A549 (cell line): ENCODE measurements around the gene SERPINF2. TPM values are rescaled to one million over a fixed set of nuclear protein-coding genes. Genes with fewer than 3 reads are reported as not detected.
"Not testable (repeated sequence)": the region's sequence is repeated elsewhere in the genome, so short reads cannot be mapped to it uniquely, and the experiment has no call there.

ENCODE experiments used
- ATAC-seq, 2 experiments: fragments of 200-7000 bp in 1 of 2; fragments of >200 bp in 1 of 2; cut with Nextera tagmentation in 1 of 2; cut with Tn5 transposase in 1 of 2; 3 replicates each; pipeline versions ENCODE4 v1.8.0 to v1.9.1; 2018 to 2020; ENCODE audit warnings: mild to moderate bottlenecking in 1 of 2, moderate library complexity in 1 of 2
- CTCF ChIA-PET: fragments of 300-600 bp; sonication (Branson Sonifier 250); formaldehyde crosslinking; extraction: SDS; loops from one replicate; lab custom pipeline; 2021; ENCODE audit warnings: antibody characterized with exemption, inconsistent platforms; lab: Yijun Ruan, JAX
- POLR2A ChIA-PET: fragments of 350-600 bp; formaldehyde crosslinking; extraction: SDS; loops from one replicate; lab custom pipeline; 2021; ENCODE audit warnings: antibody characterized with exemption, inconsistent platforms; lab: Yijun Ruan, JAX
- DNase-seq, 2 experiments: peaks; one replicate each; pipeline versions ENCODE4 v3.0.0 to v3.0.0-alpha.2; 2011 to 2016; ENCODE audit warnings: low read depth in 1 of 2, low spot score in 1 of 2
- FAIRE-seq: peaks from 2 replicates; lab custom pipeline; 2011; peaks lifted over from hg19 to GRCh38; lab: Jason Lieb, UNC
- H3K27ac ChIP-seq, 2 experiments: fragments of >200 bp; sonication (Bioruptor Twin); formaldehyde crosslinking; 3 replicates each; pipeline ENCODE4 v1.5.1; 2016 to 2017
- H3K4me1 ChIP-seq: fragments of >200 bp; sonication (Bioruptor Twin); formaldehyde crosslinking; 3 replicates; pipeline ENCODE4 v1.6.1; 2016
- H3K4me2 ChIP-seq: fragments of >200 bp; sonication (Bioruptor Twin); formaldehyde crosslinking; 3 replicates; pipeline ENCODE4 v1.6.1; 2016
- H3K4me3 ChIP-seq: fragments of >200 bp; sonication (Bioruptor Twin); formaldehyde crosslinking; 3 replicates; pipeline ENCODE4 v1.5.1; 2016
- H3K9me3 ChIP-seq: fragments of >200 bp; sonication (Bioruptor Twin); formaldehyde crosslinking; 3 replicates; pipeline ENCODE4 v1.6.1; 2016
- CHD4 ChIP-seq: fragments of 200-600 bp; sonication (generic); IDR thresholded peaks from 2 replicates; pipeline ENCODE4 v1.6.1; 2016; ENCODE audit warnings: antibody characterized with exemption, mild to moderate bottlenecking, borderline replicate concordance
- E2F6 ChIP-seq: IDR thresholded peaks from 2 replicates; pipeline ENCODE4 v1.6.1; 2012; ENCODE audit warnings: low read depth, borderline replicate concordance
- ELK1 ChIP-seq: fragments of 150-350 bp; IDR thresholded peaks from 2 replicates; pipeline ENCODE4 v1.6.1; 2014; ENCODE audit warnings: low read depth, mild to moderate bottlenecking, low read length
- HES2 ChIP-seq: fragments of >200 bp; sonication (Bioruptor Twin); formaldehyde crosslinking; IDR thresholded peaks from 2 replicates; pipeline ENCODE4 v1.6.1; 2016
- HOXB13 ChIP-seq: fragments of 250-450 bp; sonication (Bioruptor Pico); IDR thresholded peaks from 2 replicates; pipeline ENCODE4 v1.5.0; 2020; ENCODE audit warnings: low read depth, mild to moderate bottlenecking, moderate library complexity
- HOXB5 ChIP-seq: fragments of 250-450 bp; sonication (Bioruptor Pico); IDR thresholded peaks from 2 replicates; pipeline ENCODE4 v1.5.0; 2020; ENCODE audit warnings: mild to moderate bottlenecking, moderate library complexity
- KDM1A ChIP-seq: fragments of 200-600 bp; sonication (generic); IDR thresholded peaks from 2 replicates; pipeline ENCODE4 v1.6.1; 2016; ENCODE audit warnings: low read depth, mild to moderate bottlenecking
- MAFK ChIP-seq: fragments of 450-650 bp; IDR thresholded peaks from 2 replicates; pipeline ENCODE4 v1.6.1; 2014; ENCODE audit not compliant: partially characterized antibody
- MAX ChIP-seq: IDR thresholded peaks from 2 replicates; pipeline ENCODE4 v1.6.1; 2012
- PHF8 ChIP-seq: fragments of 200-600 bp; sonication (generic); IDR thresholded peaks from 2 replicates; pipeline ENCODE4 v1.6.1; 2016; ENCODE audit warnings: low read depth, mild to moderate bottlenecking, antibody characterized with exemption, moderate library complexity, borderline replicate concordance
- RARB ChIP-seq: fragments of 250-450 bp; sonication (Bioruptor Pico); IDR thresholded peaks from 2 replicates; pipeline ENCODE4 v1.8.0; 2021; ENCODE audit warnings: mild to moderate bottlenecking, moderate library complexity
- SMC3 ChIP-seq: fragments of >200 bp; sonication (Bioruptor Twin); formaldehyde crosslinking; IDR thresholded peaks from 3 replicates; pipeline ENCODE4 v1.6.1; 2018; ENCODE audit warnings: inconsistent platforms
- TFCP2L1 ChIP-seq: fragments of 250-450 bp; sonication (Bioruptor Pico); IDR thresholded peaks from 2 replicates; pipeline ENCODE4 v1.5.0; 2021; ENCODE audit warnings: mild to moderate bottlenecking
- ZNF302 ChIP-seq: fragments of 250-450 bp; sonication (Bioruptor Pico); IDR thresholded peaks from 2 replicates; pipeline ENCODE4 v1.9.0; 2021; ENCODE audit warnings: inconsistent platforms, mild to moderate bottlenecking, moderate library complexity
- WGBS: methylation state at CpG from one replicate; pipeline ENCODE4 v1.1.6; 2017; ENCODE audit errors: missing lambda C conversion rate; 5-methylcytosine and 5-hydroxymethylcytosine counted together
- polyA plus RNA-seq, 4 experiments: library from polyadenylated mRNA; depleted of rRNA in 3 of 4; stranded (reverse); fragments of >200 nt; fragmentation: RNase III in 1 of 4; extraction: RNeasy Plus Mini Kit Qiagen cat#74134 plus additional on column Dnase treatment in 1 of 4; gene quantifications; 2 replicates in 3 of 4; 3 replicates in 1 of 4; pipeline ENCODE4 v1.2.3, GENCODE V29; 2011 to 2017

The SERPINF2 gene
- polyA plus RNA-seq, 2 of the 4 experiments (the other 2 are of a cell fraction), result 2.1 to 2.9 TPM

GRCh38 chr17:1769822-1770477 is 27.3 kb downstream of the SERPINF2 start:
- peak; percentile 61 to 78 for DNase-seq
- Histone ChIP-seq H3K4me1 (peaks cover 11% of the 10 kb centered on the region), H3K4me2 (peak overlapping the region; percentile 59), H3K9me3 (no peaks in the 10 kb centered on the region), H3K4me3 (no peak overlapping the region), H3K27ac (peak overlapping the region; percentile 60 to 83)
- 0 out of 2 replicates have a peak, but pooled peaks have one; percentile 40 for TF ChIP-seq RARB (CRISPR knock-in tag)
- no peak for TF ChIP-seq HES2
- TF ChIP-seq ZNF302, result no peak
- no peak for TF ChIP-seq MAFK
- TF ChIP-seq ELK1, result no peak
- 0 out of 2 replicates have a peak, but pooled peaks have one; percentile 16 for TF ChIP-seq HOXB13 (CRISPR knock-in tag)
- no peak for TF ChIP-seq SMC3
- no peak for TF ChIP-seq CHD4
- TF ChIP-seq HOXB5 (CRISPR knock-in tag), result no peak
- TF ChIP-seq MAX, result peak; percentile 22; the same call in 1 of the 2 replicates
- TF ChIP-seq KDM1A, result no peak
- peak; percentile 44; the same call in 1 of the 2 replicates for TF ChIP-seq E2F6
- TF ChIP-seq PHF8, result no peak
- CTCF ChIA-PET, result interaction anchor here (0.7 to 28.6 kb wide), 12 partner anchors 8 to 96 kb away, joined by 3 to 591 read pairs (median 4); partner anchors contain the start of genes SERPINF1 and WDR81
- POLR2A ChIA-PET, result interaction anchor here (0.5 to 1.3 kb wide), 6 partner anchors 9 to 142 kb away, joined by 3 to 10 read pairs (median 6); partner anchors contain the start of gene SLC43A2
- ATAC-seq, result peak; percentile 79
- no peak for FAIRE-seq
- 21% methylated on average over 21 of the region's 21 CpGs for WGBS

- ATAC-seq (peak in 1 of 2 experiments; percentile 17; a peak in 3 of 6 replicates), DNase-seq (peak in 1 of 2 experiments; percentile 53)
- H3K4me2 ChIP-seq, H3K27ac ChIP-seq, H3K9me3 ChIP-seq, FAIRE-seq, H3K4me3 ChIP-seq: not testable (repeated sequence)
- H3K4me1 ChIP-seq, result peaks cover 11% of the 10 kb centered on the region
- 92% methylated on average over 12 of the region's 12 CpGs for whole genome bisulfite sequencing
- ChIA-PET CTCF (interaction anchor here (0.7 to 28.6 kb wide), 10 partner anchors 10 to 199 kb away, joined by 3 to 591 read pairs (median 6); partner anchors contain the start of genes SERPINF1 and WDR81), POLR2A (interaction anchor here (2.1 kb wide), 1 partner anchor 56 kb away, joined by 10 read pairs; no protein-coding TSS in a partner anchor)
Measured at GRCh38 chr17:1773000-1773695, 30.5 kb downstream of the SERPINF2 start.

- H3K4me3 ChIP-seq, result no peak overlapping the region
- H3K9me3 ChIP-seq, result no peaks in the 10 kb centered on the region
- 83% methylated on average over 7 of the region's 7 CpGs for WGBS
- ATAC-seq, result no peak
- no peak for DNase-seq
- no peak overlapping the region for H3K27ac ChIP-seq
- no peak overlapping the region for H3K4me2 ChIP-seq
- ChIA-PET CTCF (interaction anchor here (0.7 to 28.6 kb wide), 10 partner anchors 8 to 199 kb away, joined by 3 to 591 read pairs (median 6); partner anchors contain the start of gene WDR81), POLR2A (interaction anchor here (2.1 kb wide), 1 partner anchor 57 kb away, joined by 10 read pairs; no protein-coding TSS in a partner anchor)
- H3K4me1 ChIP-seq, result peaks cover 11% of the 10 kb centered on the region
- no peak for TF ChIP-seq TFCP2L1 (CRISPR knock-in tag)
- FAIRE-seq, result peak; percentile 43
Measured at GRCh38 chr17:1773696-1774181, 31.1 kb downstream of the SERPINF2 start.
